PC-9 (cell line): ENCODE results near the gene CSTF1. TPM values are rescaled to one million over a fixed set of nuclear protein-coding genes. Genes with fewer than 3 reads are reported as not detected.

Experiments used
- BruUV-seq: library from RNA; stranded (reverse); fragments of 400-500 nt; replicated peaks from 2 replicates; lab custom pipeline; 2021; lab: Mats Ljungman, UMichigan
- CTCF ChIA-PET: fragments of 300-600 bp; sonication (Branson Sonifier 250); formaldehyde crosslinking; loops from one replicate; lab custom pipeline; 2022; ENCODE audit warnings: antibody characterized with exemption; lab: Charles Lee
- POLR2A ChIA-PET: fragments of 300-600 bp; sonication (Branson Sonifier 250); formaldehyde crosslinking; loops from one replicate; lab custom pipeline; 2022; ENCODE audit warnings: antibody characterized with exemption; ENCODE audit not compliant: unreplicated experiment; lab: Charles Lee
- DNase-seq, 2 experiments: peaks; one replicate each; pipeline versions ENCODE4 v3.0.0 to v3.0.0-alpha.2; 2015 to 2022; ENCODE audit warnings: mixed read lengths in 1 of 2
- H2AFZ ChIP-seq: fragments of 200-600 bp; sonication (generic); 2 replicates; pipeline ENCODE4 v1.8.1; 2017; ENCODE audit warnings: antibody characterized with exemption
- H3F3A ChIP-seq: fragments of 200-600 bp; sonication (generic); 2 replicates; pipeline ENCODE4 v1.8.1; 2017; ENCODE audit warnings: antibody characterized with exemption, mild to moderate bottlenecking, low read depth; ENCODE audit not compliant: insufficient read depth
- H3K27ac ChIP-seq: fragments of 200-600 bp; sonication (generic); 2 replicates; pipeline ENCODE4 v1.6.1; 2016; ENCODE audit warnings: mixed run types
- H3K27me3 ChIP-seq: fragments of 200-600 bp; sonication (generic); 2 replicates; pipeline ENCODE4 v1.6.1; 2016; ENCODE audit warnings: low read depth, mixed run types; ENCODE audit not compliant: insufficient read depth
- H3K36me3 ChIP-seq: fragments of 200-600 bp; sonication (generic); 2 replicates; pipeline ENCODE4 v1.6.1; 2016; ENCODE audit warnings: low read depth, mixed run types
- H3K4me1 ChIP-seq: fragments of 200-600 bp; sonication (generic); replicated peaks from 2 replicates; pipeline ENCODE4 v1.6.1; 2016; ENCODE audit warnings: mixed run types; ENCODE audit not compliant: insufficient read depth
- H3K4me2 ChIP-seq: fragments of 200-600 bp; sonication (generic); 2 replicates; pipeline ENCODE4 v1.6.1; 2017; ENCODE audit warnings: mixed run types
- H3K4me3 ChIP-seq: fragments of 200-600 bp; sonication (generic); 2 replicates; pipeline ENCODE4 v1.6.1; 2016; ENCODE audit warnings: mixed run types
- H3K79me2 ChIP-seq: fragments of 200-600 bp; sonication (generic); 2 replicates; pipeline ENCODE4 v1.6.1; 2017; ENCODE audit warnings: low read depth, mixed run types
- H3K9me2 ChIP-seq: fragments of 200-600 bp; sonication (generic); 2 replicates; pipeline ENCODE4 v1.8.1; 2017; ENCODE audit warnings: mild to moderate bottlenecking; ENCODE audit not compliant: insufficient read depth
- H3K9me3 ChIP-seq: fragments of 200-600 bp; sonication (generic); 2 replicates; pipeline ENCODE4 v1.8.1; 2016; ENCODE audit warnings: low read depth; ENCODE audit not compliant: insufficient read depth
- H4K20me1 ChIP-seq: fragments of 200-600 bp; sonication (generic); 2 replicates; pipeline ENCODE4 v1.8.1; 2017; ENCODE audit not compliant: insufficient read depth
- CTCF ChIP-seq: fragments of 200-600 bp; sonication (generic); conservative IDR thresholded peaks from 2 replicates; pipeline ENCODE4 v1.6.1; 2017; ENCODE audit warnings: mixed run types, antibody characterized with exemption, mild to moderate bottlenecking, moderate library complexity
- EZH2 ChIP-seq: fragments of 200-600 bp; sonication (generic); IDR thresholded peaks from 2 replicates; pipeline ENCODE4 v1.8.0; 2017; ENCODE audit warnings: antibody characterized with exemption, low read depth
- intact Hi-C: fragments of 100-400 bp; cut with micrococcal nuclease; formaldehyde crosslinking; loops from one replicate; pipeline ENCODE4 v1.10.0; 2022; ENCODE audit not compliant: unreplicated experiment
- total RNA-seq: library from RNA; stranded (reverse); gene quantifications from 2 replicates; pipeline ENCODE4 v1.2.3, GENCODE V29; 2021

CSTF1 gene
- total RNA-seq, 1 experiment from 2014 or later, result 50.0 TPM

DNA sequence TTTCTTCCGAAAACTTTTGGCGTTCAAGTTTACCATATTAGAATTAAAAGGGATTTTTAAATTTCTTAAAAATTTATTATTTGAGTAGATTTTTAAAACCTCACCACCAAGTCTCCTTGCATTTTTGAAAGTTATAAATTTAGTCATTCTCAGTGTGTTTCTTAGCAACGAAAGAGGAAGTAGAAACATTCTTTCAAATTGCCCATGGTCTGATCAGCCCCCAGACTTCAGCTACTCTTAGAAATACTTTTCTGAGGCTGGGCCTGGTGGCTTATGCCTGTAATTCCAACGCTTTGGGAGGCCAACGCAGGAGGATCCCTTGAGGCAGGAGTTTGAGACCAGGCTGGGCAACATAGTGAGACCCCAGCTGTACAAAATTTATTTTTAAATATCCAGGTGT, 60.9 kb downstream of the CSTF1 start:
- Histone ChIP-seq H3K79me2 (no peaks in the 10 kb centered on the region), H4K20me1 (no peaks in the 10 kb centered on the region), H3K4me2 (no peak overlapping the region), H3K4me1 (peaks cover 17% of the 10 kb centered on the region), H2AFZ (no peak overlapping the region), H3K4me3 (no peak overlapping the region), H3K27me3 (no peaks in the 10 kb centered on the region), H3F3A (peaks cover 10% of the 10 kb centered on the region; the same call in 1 of the 2 replicates), H3K27ac (no peak overlapping the region), H3K9me2 (no peaks in the 10 kb centered on the region), H3K9me3 (no peaks in the 10 kb centered on the region), H3K36me3 (no peaks in the 10 kb centered on the region)
- no TSS peak for BruUV-seq
- intact Hi-C loops, result no loop called here
- ChIA-PET POLR2A (no interaction called here), CTCF (no interaction called here)
- TF ChIP-seq EZH2, result no peak
- TF ChIP-seq CTCF, result no peak
- no peak for DNase-seq

GRCh38 chr20:56454754-56455153, 62.3 kb downstream of the CSTF1 start:
- no peak for DNase-seq
- Histone ChIP-seq H3K79me2 (no peaks in the 10 kb centered on the region), H3K9me2 (no peaks in the 10 kb centered on the region), H3F3A (peaks cover 10% of the 10 kb centered on the region; the same call in 1 of the 2 replicates), H4K20me1 (no peaks in the 10 kb centered on the region), H3K4me1 (peaks cover 17% of the 10 kb centered on the region), H3K4me2 (no peak overlapping the region), H3K4me3 (no peak overlapping the region), H3K36me3 (no peaks in the 10 kb centered on the region), H3K27ac (no peak overlapping the region), H3K27me3 (no peaks in the 10 kb centered on the region), H3K9me3 (no peaks in the 10 kb centered on the region), H2AFZ (no peak overlapping the region)
- no peak for TF ChIP-seq EZH2
- no peak for TF ChIP-seq CTCF
- ChIA-PET CTCF (no interaction called here), POLR2A (no interaction called here)
- intact Hi-C loops, result no loop called here
- no TSS peak for BruUV-seq

Other genes starting within 250 kb of the CSTF1 start
- gene MC3R, start 143.9 kb upstream of the CSTF1 start, total RNA-seq, result not detected in 2 replicates
- gene FAM210B, start 33.7 kb upstream of the CSTF1 start, total RNA-seq, result 18.9 and 21.4 TPM in 2 replicates
- 66.7 and 92.0 TPM in 2 replicates for gene AURKA, start 430 bp upstream of the CSTF1 start, total RNA-seq
- 0.15 TPM in 1 of 2 replicates, not detected in the other for gene CASS4, start 19.6 kb downstream of the CSTF1 start, total RNA-seq
- 96.2 and 108 TPM in 2 replicates for gene RTF2, start 76.0 kb downstream of the CSTF1 start, total RNA-seq
- not detected in 2 replicates for gene FAM209A, start 132.1 kb downstream of the CSTF1 start, total RNA-seq
- gene FAM209B, start 140.6 kb downstream of the CSTF1 start, total RNA-seq, result not detected in 2 replicates
- 27.8 and 34.8 TPM in 2 replicates for gene TFAP2C, start 236.7 kb downstream of the CSTF1 start, total RNA-seq